ENCODE results near the gene SYTL3.
"Not testable (repeated sequence)": the region's sequence is repeated elsewhere in the genome, so short reads cannot be mapped to it uniquely, and the experiment has no call there.

The SYTL3 gene

GRCh38 chr6:158611039-158611438 is 38.8 kb upstream of the SYTL3 start:
- TF ChIP-seq CTCF (IDR thresholded peaks at IDR 0.05; ENCODE audit: low read depth, low read length, missing control alignments): no peak
- Histone ChIP-seq H3K4me3 (ENCODE audit: low read depth, low read length) (no peak overlapping the region), H3K36me3 (replicated peaks) (peaks cover 47% of the 10 kb centered on the region), H3K27me3 (replicated peaks) (no peaks in the 10 kb centered on the region), H3K27ac (no peak overlapping the region)
- in situ Hi-C loops (cut with HindIII; ENCODE audit: low pct_ligation_motif_present, low sequenced_read_pairs): no loop called here
- no peak for DNase-seq

GRCh38 chr6:158611541-158612370 is 38.1 kb upstream of the SYTL3 start:
- no peaks in the 10 kb centered on the region for H3K27me3 ChIP-seq (replicated peaks)
- H3K36me3 ChIP-seq (replicated peaks): peaks cover 45% of the 10 kb centered on the region
- DNase-seq: no peak
- no peak overlapping the region for H3K4me3 ChIP-seq (ENCODE audit: low read depth, low read length)
- in situ Hi-C loops (cut with HindIII; ENCODE audit: low pct_ligation_motif_present, low sequenced_read_pairs): no loop called here
- TF ChIP-seq CTCF (IDR thresholded peaks at IDR 0.05; ENCODE audit: low read depth, low read length, missing control alignments): no peak
- H3K27ac ChIP-seq: no peak overlapping the region

- H3K27ac ChIP-seq; H3K4me3 ChIP-seq (ENCODE audit: low read depth, low read length); DNase-seq; H3K27me3 ChIP-seq (replicated peaks); in situ Hi-C loops (cut with HindIII; ENCODE audit: low pct_ligation_motif_present, low sequenced_read_pairs): not testable (repeated sequence)
- peaks cover 25% of the 10 kb centered on the region for H3K36me3 ChIP-seq (replicated peaks)
These were observed 35.2 kb upstream of the SYTL3 start for GRCh38 chr6:158614606-158615005.

GRCh38 chr6:158618289-158618688 is 31.6 kb upstream of the SYTL3 start:
- H3K4me3 ChIP-seq (ENCODE audit: low read depth, low read length); in situ Hi-C loops (cut with HindIII; ENCODE audit: low pct_ligation_motif_present, low sequenced_read_pairs); H3K27me3 ChIP-seq (replicated peaks); DNase-seq; H3K27ac ChIP-seq: not testable (repeated sequence)
- H3K36me3 ChIP-seq (replicated peaks): peaks cover 23% of the 10 kb centered on the region

- H3K36me3 ChIP-seq (replicated peaks): peaks cover 20% of the 10 kb centered on the region
- in situ Hi-C loops (cut with HindIII; ENCODE audit: low pct_ligation_motif_present, low sequenced_read_pairs): no loop called here
- H3K4me3 ChIP-seq (ENCODE audit: low read depth, low read length): no peak overlapping the region
- H3K27ac ChIP-seq: no peak overlapping the region
- DNase-seq: no peak
- TF ChIP-seq CTCF (IDR thresholded peaks at IDR 0.05; ENCODE audit: low read depth, low read length, missing control alignments): no peak
- no peaks in the 10 kb centered on the region for H3K27me3 ChIP-seq (replicated peaks)
These were observed 29.7 kb upstream of the SYTL3 start for GRCh38 chr6:158619922-158620801.

- Histone ChIP-seq H3K27ac (no peak overlapping the region), H3K27me3 (replicated peaks) (no peaks in the 10 kb centered on the region), H3K4me3 (ENCODE audit: low read depth, low read length) (no peak overlapping the region), H3K36me3 (replicated peaks) (peaks cover 26% of the 10 kb centered on the region)
- no peak for TF ChIP-seq CTCF (IDR thresholded peaks at IDR 0.05; ENCODE audit: low read depth, low read length, missing control alignments)
- in situ Hi-C loops (cut with HindIII; ENCODE audit: low pct_ligation_motif_present, low sequenced_read_pairs): no loop called here
- no peak for DNase-seq
These were observed 28.7 kb upstream of the SYTL3 start for GRCh38 chr6:158620963-158621693.
